ENCODE measurements around the gene TMPRSS11E.
"Not testable (repeated sequence)": the region's sequence is repeated elsewhere in the genome, so short reads cannot be mapped to it uniquely, and the experiment has no call there.

The TMPRSS11E gene

DNA sequence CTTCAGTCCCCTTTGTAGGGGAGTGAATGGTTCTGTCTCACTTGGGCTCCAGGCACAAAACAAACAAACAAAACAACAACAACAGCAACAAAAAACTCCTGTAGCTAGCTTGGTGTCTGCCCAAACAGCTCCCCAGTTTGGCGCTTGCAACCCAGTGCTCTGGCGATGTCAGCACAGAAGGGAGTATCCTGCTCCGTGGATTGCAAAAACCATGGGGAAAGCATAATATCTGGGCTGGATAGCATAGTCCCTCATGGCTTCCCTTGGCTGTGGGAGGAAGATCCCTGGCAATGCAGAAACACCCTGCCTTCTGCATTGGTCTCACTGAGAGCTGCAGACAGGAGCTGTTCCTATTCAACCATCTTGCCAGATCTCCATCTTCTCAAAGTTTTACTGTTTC lies 89.1 kb downstream of the TMPRSS11E start:
- Mint-ChIP-seq H3K36me3 (ENCODE audit: insufficient read depth) (no peaks in the 10 kb centered on the region), H3K9me3 (peaks cover 6 to 10% of the 10 kb centered on the region in 2 donors), H3K27me3 (peaks cover 0 to 7% of the 10 kb centered on the region in 2 donors), H3K4me3 (no peak overlapping the region), H3K27ac (no peak overlapping the region), H3K4me1 (ENCODE audit: low read depth in 2 of 2) (no peaks in the 10 kb centered on the region)
- DNase-seq (no peak), ATAC-seq (replicated peaks) (no peak)

- DNase-seq; H3K27ac Mint-ChIP-seq; H3K4me1 Mint-ChIP-seq (ENCODE audit: low read depth in 2 of 2); ATAC-seq (replicated peaks); H3K9me3 Mint-ChIP-seq; H3K4me3 Mint-ChIP-seq; H3K27me3 Mint-ChIP-seq; H3K36me3 Mint-ChIP-seq (ENCODE audit: insufficient read depth): not testable (repeated sequence)
Observed at GRCh38 chr4:68542742-68543141, 95.5 kb downstream of the TMPRSS11E start.
